CMK (cell line): ENCODE results near the gene SCGB1D2.
"Not testable (repeated sequence)": the region's sequence is repeated elsewhere in the genome, so short reads cannot be mapped to it uniquely, and the experiment has no call there.

ENCODE experiments used
- DNase-seq: peaks from one replicate; pipeline ENCODE4 v3.0.0-alpha.2; 2010; ENCODE audit warnings: low read depth

The SCGB1D2 gene

DNA sequence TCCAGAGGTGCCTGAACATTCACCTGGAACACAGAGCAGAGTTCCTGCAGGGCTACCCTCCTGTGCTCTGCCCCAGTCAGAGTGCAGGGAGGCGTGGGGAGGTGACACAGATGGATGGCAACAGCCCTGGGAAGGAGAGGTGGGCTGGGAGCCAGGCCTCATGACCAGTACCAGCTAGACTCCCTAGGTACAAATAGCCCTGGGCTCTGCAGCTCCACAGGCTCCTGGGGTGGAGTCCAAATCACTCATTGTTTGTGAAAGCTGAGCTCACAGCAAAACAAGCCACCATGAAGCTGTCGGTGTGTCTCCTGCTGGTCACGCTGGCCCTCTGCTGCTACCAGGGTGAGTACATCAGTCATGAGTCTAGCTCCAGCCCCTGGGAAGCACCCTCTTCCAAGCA is at the start of gene SCGB1D2:
TSS of gene SCGB1D2 (plus strand) at position 219 of the 400 bp plus-strand sequence. CDS start at position 288, 69 bp downstream.
- no peak for DNase-seq

GRCh38 chr11:62193952-62194351 is 48.1 kb upstream of the SCGB1D2 start:
- DNase-seq: no peak

DNA sequence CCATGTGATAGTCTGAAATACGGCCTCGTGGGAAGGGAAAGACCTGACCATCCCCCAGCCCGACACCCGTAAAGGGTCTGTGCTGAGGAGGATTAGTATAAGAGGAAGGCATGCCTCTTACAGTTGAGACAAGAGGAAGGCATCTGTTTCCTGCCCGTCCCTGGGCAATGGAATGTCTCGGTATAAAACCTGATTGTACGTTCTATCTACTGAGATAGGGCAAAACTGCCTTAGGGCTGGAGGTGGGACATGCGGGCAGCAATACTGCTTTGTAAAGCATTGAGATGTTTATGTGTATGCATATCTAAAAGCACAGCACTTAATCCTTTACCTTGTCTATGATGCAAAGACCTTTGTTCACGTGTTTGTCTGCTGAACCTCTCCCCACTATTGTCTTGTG is 47.0 kb upstream of the SCGB1D2 start:
- not testable (repeated sequence) for DNase-seq

GRCh38 chr11:62195945-62196344 is 46.1 kb upstream of the SCGB1D2 start:
- no peak for DNase-seq

DNA sequence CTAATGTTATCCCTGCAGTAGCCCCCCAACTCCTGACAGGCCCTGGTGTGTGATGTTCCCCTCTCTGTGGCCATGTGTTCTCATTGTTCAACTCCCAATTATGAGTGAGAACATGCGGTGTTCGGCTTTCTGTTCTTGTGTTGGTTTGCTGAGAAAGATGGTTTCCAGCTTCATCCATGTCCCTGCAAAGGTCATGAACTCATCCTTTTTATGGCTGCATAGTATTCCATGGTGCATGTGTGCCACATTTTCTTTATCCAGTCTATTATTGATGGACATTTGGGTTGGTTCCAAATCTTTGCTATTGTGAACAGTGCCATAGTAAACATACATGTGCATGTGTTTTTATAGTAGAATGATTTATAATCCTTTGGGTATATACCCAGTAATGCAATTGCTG is 44.6 kb upstream of the SCGB1D2 start:
- DNase-seq: not testable (repeated sequence)

DNA sequence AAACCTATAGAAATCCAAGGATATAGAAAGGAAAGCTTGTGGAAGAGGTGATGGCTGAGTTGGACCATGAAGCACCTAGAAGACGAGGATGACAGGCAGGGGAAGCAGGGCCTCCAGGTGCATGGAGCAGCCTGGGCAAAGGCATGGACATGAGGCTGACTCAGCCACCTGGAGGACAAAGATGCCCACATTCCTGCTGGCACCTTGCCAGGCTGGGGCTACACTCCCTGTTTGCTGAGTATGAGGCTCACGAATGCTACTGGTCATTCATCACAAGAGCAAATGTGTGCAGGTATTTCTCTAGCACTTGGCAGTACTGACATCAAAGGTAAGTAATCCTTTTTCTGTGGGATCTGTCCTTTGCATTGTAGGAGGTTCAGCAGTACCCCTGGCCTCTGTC is 40.7 kb upstream of the SCGB1D2 start:
- no peak for DNase-seq

GRCh38 chr11:62202910-62203309 is 39.1 kb upstream of the SCGB1D2 start:
- DNase-seq: no peak

DNA sequence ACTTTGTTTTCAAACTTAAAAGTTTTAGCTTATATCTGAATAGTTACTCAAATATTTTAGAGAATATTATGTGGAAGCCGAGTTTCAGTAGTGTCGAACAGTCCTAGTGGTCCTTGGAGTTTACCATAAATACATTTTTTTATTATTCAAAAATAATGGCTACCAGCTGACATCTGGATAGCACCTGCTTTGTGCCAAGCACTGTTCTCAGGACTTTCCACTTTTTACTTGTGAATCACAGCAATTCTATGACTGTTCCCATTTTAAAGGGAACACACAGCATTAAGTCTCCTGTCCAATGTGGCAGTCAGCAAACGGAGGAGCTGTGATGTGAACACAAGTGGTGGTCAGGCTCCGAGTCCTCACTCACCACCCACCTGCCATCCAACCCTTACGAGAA is 37.6 kb upstream of the SCGB1D2 start:
- no peak for DNase-seq

DNA sequence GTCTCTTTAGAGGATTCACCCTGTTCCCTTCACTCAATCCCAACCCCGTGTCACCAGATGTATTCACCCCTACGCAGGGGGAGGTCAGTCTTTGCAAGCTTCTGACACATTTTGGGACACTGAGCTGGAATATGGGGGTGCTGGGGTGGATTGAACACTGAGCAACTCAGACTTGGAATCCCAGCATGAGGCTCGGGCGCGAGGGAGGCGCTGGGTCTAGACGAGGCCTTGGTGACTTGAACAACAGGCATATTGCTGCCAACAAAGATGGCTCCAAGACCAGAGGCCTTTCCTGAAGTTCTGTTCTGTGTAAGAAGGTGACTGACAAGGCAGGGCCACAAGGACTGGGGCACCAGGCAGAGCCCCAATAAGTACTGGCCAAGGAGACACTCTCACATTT is 36.6 kb upstream of the SCGB1D2 start:
- no peak for DNase-seq

DNA sequence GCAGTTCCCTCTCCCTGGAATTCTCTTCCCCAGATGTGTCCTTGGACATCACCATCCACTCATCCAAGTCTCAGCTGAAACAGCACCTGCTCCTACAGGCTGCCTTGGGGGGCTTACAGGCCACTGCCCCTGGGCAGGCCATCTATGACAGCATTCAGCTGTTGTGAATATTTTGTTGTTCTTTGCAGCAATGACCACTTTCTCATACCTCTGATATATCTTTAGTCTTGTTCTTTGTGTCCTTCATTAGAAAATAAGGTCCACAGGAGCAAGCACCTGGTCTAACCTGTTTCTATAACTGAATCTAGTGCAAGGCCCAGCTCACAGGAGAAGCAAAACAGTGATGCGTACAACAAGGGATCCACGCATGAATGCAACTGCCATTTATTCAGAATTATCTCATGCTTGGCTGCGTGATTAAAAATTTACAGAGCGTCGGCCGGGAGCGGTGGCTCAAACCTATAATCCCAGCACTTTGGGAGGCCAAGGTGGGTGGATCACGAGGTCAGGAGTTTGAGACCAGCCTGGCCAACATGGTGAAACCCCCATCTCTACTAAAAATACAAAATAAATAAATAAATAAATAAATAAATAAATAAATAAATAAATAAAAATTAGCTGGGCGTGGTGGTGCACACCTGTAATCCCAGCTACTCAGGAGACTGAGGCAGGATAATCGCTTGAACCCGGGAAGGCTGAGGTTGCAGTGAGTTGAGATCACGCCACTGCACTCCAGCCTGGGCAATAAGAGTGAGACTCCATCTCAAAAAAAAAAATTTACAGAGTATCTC is 35.6 kb upstream of the SCGB1D2 start:
- DNase-seq: not testable (repeated sequence)

DNA sequence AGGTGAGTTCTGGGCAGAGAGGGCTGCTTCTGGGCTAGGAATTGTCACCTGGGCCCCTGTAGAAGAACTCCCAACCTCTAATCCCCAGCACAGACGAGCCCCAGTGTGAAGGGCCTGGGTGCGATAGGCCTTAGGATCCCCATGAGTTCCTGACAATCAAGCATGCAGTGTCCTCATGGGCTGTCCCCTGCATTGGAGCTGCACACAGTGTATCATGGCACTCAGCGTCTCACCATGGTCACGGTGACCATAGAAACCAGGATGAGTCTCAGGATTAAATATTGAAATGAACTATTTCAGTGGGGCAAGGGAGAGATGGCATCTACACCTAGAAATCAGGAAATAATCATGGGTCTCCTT is 33.3 kb upstream of the SCGB1D2 start:
- DNase-seq: no peak

DNA sequence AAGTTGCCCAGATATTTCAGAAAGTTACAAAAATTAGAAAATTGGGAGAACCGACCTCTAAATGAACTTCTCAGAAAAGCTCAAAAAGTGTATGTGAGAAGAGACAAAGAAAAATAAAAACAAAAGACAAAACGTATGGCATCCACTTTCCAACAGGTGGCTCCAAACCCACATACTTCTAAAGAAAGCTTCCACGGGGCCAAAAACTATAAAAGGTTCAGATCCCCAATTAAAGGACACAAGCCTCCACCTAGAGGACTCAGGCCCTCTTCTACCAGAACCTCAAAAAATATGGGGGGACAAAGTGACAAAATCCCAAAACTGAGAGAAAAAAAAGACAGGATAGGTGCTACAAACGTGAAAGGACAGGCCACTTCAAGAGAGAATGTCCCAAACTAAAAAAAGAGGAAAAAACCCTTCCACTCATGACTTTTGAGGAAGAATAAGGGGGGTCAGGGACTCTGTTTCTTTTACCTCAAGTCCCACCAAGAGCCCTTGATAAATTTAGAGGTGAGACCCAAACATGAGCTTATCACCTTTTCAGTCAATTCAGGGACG is 24.8 kb upstream of the SCGB1D2 start:
- DNase-seq: no peak

GRCh38 chr11:62221498-62221897 is 20.5 kb upstream of the SCGB1D2 start:
- no peak for DNase-seq

- DNase-seq: no peak
Observed at GRCh38 chr11:62223095-62223494, 18.9 kb upstream of the SCGB1D2 start.

GRCh38 chr11:62233730-62234129 is 8.3 kb upstream of the SCGB1D2 start:
- DNase-seq: no peak

DNA sequence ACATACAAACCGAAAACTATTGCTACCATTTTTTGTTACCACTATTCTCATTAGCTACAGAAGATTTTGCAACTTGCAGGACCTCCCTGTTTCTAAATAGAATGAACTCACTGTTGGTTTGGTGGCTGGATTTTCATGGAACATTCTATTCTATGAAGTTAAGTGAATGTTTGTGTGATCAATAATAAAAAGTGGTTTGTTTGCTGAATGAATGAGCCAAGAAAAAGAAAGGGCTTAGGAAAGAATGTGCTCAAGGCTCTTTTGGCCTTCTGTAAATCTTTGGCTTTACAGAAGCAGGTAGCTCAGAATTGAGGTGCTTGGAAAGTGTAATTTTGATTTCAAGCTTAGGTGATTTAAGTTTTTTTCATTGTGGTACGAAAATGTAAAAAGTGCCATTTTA is 5.9 kb upstream of the SCGB1D2 start:
- DNase-seq: no peak

- DNase-seq: no peak
Observed at GRCh38 chr11:62237499-62237898, 4.5 kb upstream of the SCGB1D2 start.

GRCh38 chr11:62238151-62238550 is 3.9 kb upstream of the SCGB1D2 start:
- DNase-seq: no peak

GRCh38 chr11:62241095-62241494 is 944 bp upstream of the SCGB1D2 start:
- no peak for DNase-seq

DNA sequence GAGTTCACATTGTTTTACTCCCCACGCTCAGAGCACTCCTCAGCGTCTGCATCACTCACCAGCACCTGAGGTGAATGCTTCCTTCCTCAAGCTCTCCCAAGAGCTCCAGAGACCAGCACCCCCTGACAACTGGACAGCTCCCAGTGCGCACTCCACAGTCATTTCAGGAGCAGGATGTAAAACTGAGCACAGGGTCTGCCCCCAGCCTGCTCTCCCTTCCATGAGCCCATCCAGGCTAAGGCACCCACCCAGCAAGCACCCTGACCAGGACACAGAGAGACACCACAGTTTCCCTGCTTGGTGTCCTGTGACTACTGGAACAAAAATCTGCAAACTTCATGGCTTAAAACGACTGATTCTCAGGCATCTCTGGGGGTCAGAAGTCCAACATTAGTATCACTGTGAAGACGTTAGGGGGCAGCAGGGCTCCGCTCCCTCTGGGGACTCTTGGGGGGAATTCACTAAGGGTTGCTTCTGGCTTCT is 3.3 kb downstream of the SCGB1D2 start:
- no peak for DNase-seq

- no peak for DNase-seq
Observed at GRCh38 chr11:62251698-62252097, 9.7 kb downstream of the SCGB1D2 start.

DNA sequence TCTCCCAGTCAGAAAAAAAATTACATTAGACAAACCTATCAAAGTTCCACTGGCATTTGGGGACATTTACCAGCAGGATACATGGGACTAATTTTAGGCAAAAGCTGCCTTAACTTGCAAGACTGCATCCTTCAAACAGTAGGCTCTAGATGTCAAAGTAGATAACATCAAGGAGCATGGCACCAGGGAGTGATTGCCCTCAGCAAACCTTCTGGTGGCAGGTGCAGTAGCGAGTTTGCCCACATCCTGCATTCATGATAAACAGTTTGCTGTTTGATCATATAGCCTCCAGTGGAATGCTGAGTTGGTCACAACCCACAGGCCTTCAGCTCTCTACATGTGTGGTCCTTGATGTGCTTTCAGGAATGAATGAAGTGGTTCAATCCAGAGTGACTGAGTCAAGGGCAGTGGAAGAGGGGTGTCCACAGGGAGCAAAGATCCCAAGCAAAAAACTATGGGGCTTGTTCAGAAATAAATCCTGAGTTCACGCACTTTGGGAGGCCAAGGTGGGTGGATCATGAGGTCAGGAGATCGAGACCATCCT is 12.0 kb downstream of the SCGB1D2 start:
- DNase-seq: no peak

DNA sequence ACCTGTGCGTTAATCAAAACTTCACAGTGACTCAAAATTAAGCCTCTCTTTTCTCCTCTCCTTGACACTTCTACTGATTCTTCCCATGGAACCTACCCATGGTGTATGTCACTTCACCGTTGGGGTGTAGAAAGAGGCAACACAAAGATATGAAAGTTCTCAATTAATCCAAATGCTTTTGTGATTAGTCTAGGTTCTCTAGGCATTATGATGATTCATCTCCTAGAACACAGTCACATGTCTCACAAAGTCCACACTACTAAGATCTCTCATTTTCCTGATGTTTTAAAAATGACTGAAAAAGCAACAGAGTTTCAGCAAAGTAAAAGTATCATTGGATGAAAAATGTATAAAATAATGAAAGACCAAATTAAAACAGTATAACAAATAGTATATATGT is 14.2 kb downstream of the SCGB1D2 start:
- no peak for DNase-seq
